Fibroblast of lung (primary cell): ENCODE results near the gene PLD1. TPM values are rescaled to one million over a fixed set of nuclear protein-coding genes. Genes with fewer than 3 reads are reported as not detected.

Experiments used
- DNase-seq, 2 donors: peaks; one replicate each; pipeline versions ENCODE4 v3.0.0 to v3.0.0-alpha.2; 2010; ENCODE audit warnings: low read depth in 2 of 2
- H2AFZ ChIP-seq: 2 replicates; pipeline ENCODE4 v1.5.1; 2012; ENCODE audit warnings: low read length, control low read depth, inconsistent platforms
- H3K27ac ChIP-seq: 2 replicates; pipeline ENCODE4 v1.5.1; 2011; ENCODE audit warnings: low read length, control low read depth; ENCODE audit not compliant: insufficient read depth
- H3K27me3 ChIP-seq: 2 replicates; pipeline ENCODE4 v1.5.1; 2011; ENCODE audit warnings: mild to moderate bottlenecking, low read length; ENCODE audit not compliant: control insufficient read depth, insufficient read depth
- H3K36me3 ChIP-seq: 2 replicates; pipeline ENCODE4 v1.5.1; 2011; ENCODE audit warnings: low read length; ENCODE audit not compliant: control insufficient read depth, insufficient read depth
- H3K4me1 ChIP-seq: 2 replicates; pipeline ENCODE4 v1.5.1; 2011; ENCODE audit warnings: low read length; ENCODE audit not compliant: control insufficient read depth, insufficient read depth; ENCODE audit errors: extremely low read depth
- H3K4me2 ChIP-seq: 2 replicates; pipeline ENCODE4 v1.5.1; 2011; ENCODE audit warnings: low read length, control low read depth; ENCODE audit not compliant: insufficient read depth; ENCODE audit errors: extremely low read depth
- H3K4me3 ChIP-seq, 4 experiments: fragments of 200-600 bp in 1 of 4; sonication (generic) in 1 of 4; replicated peaks in 1 of 4; 2 replicates each; pipeline ENCODE4 v1.5.1; 2011 to 2016; ENCODE audit warnings: low read length in 4 of 4, low read depth in 3 of 4, mild to moderate bottlenecking in 3 of 4, control low read depth in 2 of 4, inconsistent platforms in 1 of 4, mixed read lengths in 1 of 4; ENCODE audit not compliant: insufficient read depth in 1 of 4; ENCODE audit errors: control extremely low read depth in 1 of 4
- H3K79me2 ChIP-seq: 2 replicates; pipeline ENCODE4 v1.5.1; 2012; ENCODE audit warnings: mild to moderate bottlenecking, low read length, inconsistent platforms; ENCODE audit not compliant: control insufficient read depth, insufficient read depth
- H3K9ac ChIP-seq: 2 replicates; pipeline ENCODE4 v1.5.1; 2011; ENCODE audit warnings: mild to moderate bottlenecking, low read length, control low read depth; ENCODE audit not compliant: insufficient read depth
- H3K9me3 ChIP-seq: 2 replicates; pipeline ENCODE4 v1.5.1; 2012; ENCODE audit warnings: low read depth, low read length; ENCODE audit not compliant: control insufficient read depth, insufficient read depth
- H4K20me1 ChIP-seq: 2 replicates; pipeline ENCODE4 v1.5.1; 2011; ENCODE audit warnings: low read length; ENCODE audit not compliant: control insufficient read depth, insufficient read depth; ENCODE audit errors: extremely low read depth
- CTCF ChIP-seq, 2 donors: IDR thresholded peaks in 1 of 2; conservative IDR thresholded peaks in 1 of 2; 1 replicate in 1 of 2; 2 replicates in 1 of 2; pipeline ENCODE4 v1.5.1; 2011 to 2012; ENCODE audit warnings: low read length in 2 of 2, control low read depth in 1 of 2, inconsistent platforms in 1 of 2, low read depth in 1 of 2, mild to moderate bottlenecking in 1 of 2
- EZH2 ChIP-seq: IDR thresholded peaks from 2 replicates; pipeline ENCODE4 v1.5.1; 2012; ENCODE audit warnings: low read length, control low read depth, mild to moderate bottlenecking; ENCODE audit errors: missing control alignments
- polyA plus RNA-seq, 2 donors: library from polyadenylated mRNA; depleted of rRNA in 1 of 2; stranded (reverse) in 1 of 2; unstranded in 1 of 2; fragments of >200 nt; gene quantifications; 2 replicates each; pipeline ENCODE4 v1.2.1, GENCODE V29; 2011 to 2012; ENCODE audit warnings: missing spikeins in 1 of 2
- total RNA-seq: library from RNA; depleted of rRNA; stranded (reverse); fragments of >200 nt; gene quantifications from 2 replicates; pipeline ENCODE4 v1.2.1, GENCODE V29; 2014

PLD1 gene
- total and polyA plus RNA-seq, 2 donors (not counting 1 experiment from before 2014, with no cell fraction given) = 10.8 to 18.8 TPM

DNA sequence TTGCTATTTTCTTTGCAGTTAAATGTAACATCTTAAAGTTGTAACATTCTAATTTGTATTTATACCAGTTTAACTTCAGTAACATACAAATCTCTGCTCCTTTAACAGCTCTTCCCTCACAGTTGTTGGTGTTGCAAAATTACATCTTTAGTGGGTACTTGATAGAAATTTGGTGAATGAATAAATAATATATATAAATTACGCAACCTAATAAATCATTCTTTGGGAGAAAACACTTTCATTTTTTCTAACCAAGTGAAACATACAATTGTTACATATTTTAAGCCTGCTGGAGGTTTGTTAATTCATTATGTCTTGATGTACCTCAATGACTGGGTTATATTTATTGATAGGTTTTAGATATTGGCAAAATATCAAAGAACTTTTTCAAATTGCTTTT lies 118.8 kb downstream of the PLD1 start:
- H3K9ac ChIP-seq = no peak overlapping the region
- no peak overlapping the region for H3K4me3 ChIP-seq
- TF ChIP-seq CTCF (conservative IDR thresholded peaks at IDR 0.05 in 1 of 2, IDR thresholded peaks at IDR 0.05 in 1 of 2; ENCODE audit: low read depth in 1 of 2, low read length in 2 of 2) (no peak), EZH2 (no peak)
- H4K20me1 ChIP-seq = no peaks in the 10 kb centered on the region
- H3K4me2 ChIP-seq = no peak overlapping the region
- H3K27me3 ChIP-seq = no peaks in the 10 kb centered on the region
- no peak overlapping the region for H2AFZ ChIP-seq
- H3K79me2 ChIP-seq = no peaks in the 10 kb centered on the region
- no peaks in the 10 kb centered on the region for H3K36me3 ChIP-seq
- peak in 1 of 2 donors; percentile 8 for DNase-seq
- H3K27ac ChIP-seq = no peak overlapping the region
- H3K4me1 ChIP-seq = no peaks in the 10 kb centered on the region
- H3K9me3 ChIP-seq = no peaks in the 10 kb centered on the region

- Histone ChIP-seq H2AFZ (no peak overlapping the region), H3K79me2 (no peaks in the 10 kb centered on the region), H4K20me1 (no peaks in the 10 kb centered on the region), H3K9me3 (no peaks in the 10 kb centered on the region), H3K27ac (no peak overlapping the region), H3K4me1 (no peaks in the 10 kb centered on the region), H3K36me3 (no peaks in the 10 kb centered on the region), H3K4me3 (no peak overlapping the region), H3K4me2 (no peak overlapping the region), H3K27me3 (no peaks in the 10 kb centered on the region), H3K9ac (no peak overlapping the region)
- DNase-seq = no peak
- TF ChIP-seq CTCF (conservative IDR thresholded peaks at IDR 0.05 in 1 of 2, IDR thresholded peaks at IDR 0.05 in 1 of 2; ENCODE audit: low read depth in 1 of 2, low read length in 2 of 2) (no peak), EZH2 (no peak)
Observed at GRCh38 chr3:171690281-171690680, 120.0 kb downstream of the PLD1 start.

DNA sequence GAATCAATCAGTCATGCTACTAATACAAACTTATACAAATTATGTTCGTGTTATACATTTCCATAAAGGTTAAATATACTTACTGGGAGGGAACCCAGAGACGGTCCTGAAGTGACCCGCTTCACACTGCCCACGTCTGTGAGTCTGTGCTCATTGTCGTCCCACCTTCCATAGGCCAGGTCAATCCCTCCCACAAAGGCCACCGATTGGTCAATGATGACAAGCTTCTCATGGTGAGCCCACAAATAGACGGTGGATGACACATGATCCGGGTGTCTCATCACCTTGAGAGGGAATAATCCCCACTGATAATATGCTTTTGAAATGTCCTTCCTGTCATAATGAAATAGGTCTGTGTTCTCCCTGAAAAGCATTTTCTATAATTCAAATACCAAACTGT lies 121.7 kb downstream of the PLD1 start:
- Histone ChIP-seq H4K20me1 (no peaks in the 10 kb centered on the region), H3K9me3 (no peaks in the 10 kb centered on the region), H2AFZ (no peak overlapping the region), H3K9ac (no peak overlapping the region), H3K4me1 (no peaks in the 10 kb centered on the region), H3K4me3 (no peak overlapping the region), H3K27me3 (no peaks in the 10 kb centered on the region), H3K4me2 (no peak overlapping the region), H3K27ac (no peak overlapping the region), H3K36me3 (no peaks in the 10 kb centered on the region), H3K79me2 (no peaks in the 10 kb centered on the region)
- no peak for TF ChIP-seq CTCF (conservative IDR thresholded peaks at IDR 0.05 in 1 of 2, IDR thresholded peaks at IDR 0.05 in 1 of 2; ENCODE audit: low read depth in 1 of 2, low read length in 2 of 2)
- no peak for TF ChIP-seq EZH2
- DNase-seq = no peak
